HG03039 (cell line): ENCODE results near the gene ERC2.

Experiments used
- ATAC-seq: cut with Tn5 transposase; IDR thresholded peaks from one replicate; pipeline ENCODE4 v1.9.1; 2021; ENCODE audit warnings: mild to moderate bottlenecking, moderate library complexity; ENCODE audit not compliant: unreplicated experiment

Gene ERC2

GRCh38 chr3:55636300-55637195, 831.7 kb downstream of the ERC2 start:
- no peak for ATAC-seq

DNA sequence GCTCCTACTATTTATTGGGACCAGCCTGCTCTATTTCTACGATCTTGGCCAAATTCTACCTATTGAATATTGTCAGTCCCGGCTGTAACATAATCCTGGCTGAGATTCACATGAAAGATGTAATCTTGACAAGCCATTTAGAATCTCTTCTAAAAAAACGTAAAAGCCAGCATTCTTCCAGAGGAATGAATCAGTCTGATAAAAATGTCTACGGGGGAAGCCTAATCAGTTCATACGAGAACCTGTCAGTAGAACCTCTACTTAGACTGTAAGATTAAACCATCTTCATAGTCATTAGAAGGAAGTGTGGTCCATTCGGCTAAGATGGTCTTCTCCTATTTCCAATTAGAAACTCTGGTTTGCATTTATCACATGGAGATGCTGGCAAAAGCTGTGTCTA, 833.9 kb downstream of the ERC2 start:
- no peak for ATAC-seq

DNA sequence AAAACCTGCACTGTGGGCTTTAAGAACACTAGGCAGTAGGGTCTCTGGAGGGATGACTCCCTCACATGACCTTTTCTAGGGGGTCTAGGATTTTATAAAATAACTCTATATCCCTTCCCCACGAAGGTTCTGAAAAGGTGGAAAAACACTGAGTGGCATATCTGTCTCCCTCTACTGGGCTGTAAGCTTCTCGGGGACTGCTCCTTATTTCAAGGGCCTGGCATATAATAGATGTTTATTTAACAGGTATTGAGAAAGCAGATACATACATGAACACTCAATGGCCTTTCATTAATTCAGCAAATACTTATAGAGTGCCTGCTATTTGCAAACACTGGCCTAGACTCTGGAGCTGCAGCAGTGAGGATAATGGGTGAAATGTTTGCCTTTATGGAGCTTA, 834.9 kb downstream of the ERC2 start:
- no peak for ATAC-seq

GRCh38 chr3:55631766-55632331, 836.4 kb downstream of the ERC2 start:
- ATAC-seq = no peak

DNA sequence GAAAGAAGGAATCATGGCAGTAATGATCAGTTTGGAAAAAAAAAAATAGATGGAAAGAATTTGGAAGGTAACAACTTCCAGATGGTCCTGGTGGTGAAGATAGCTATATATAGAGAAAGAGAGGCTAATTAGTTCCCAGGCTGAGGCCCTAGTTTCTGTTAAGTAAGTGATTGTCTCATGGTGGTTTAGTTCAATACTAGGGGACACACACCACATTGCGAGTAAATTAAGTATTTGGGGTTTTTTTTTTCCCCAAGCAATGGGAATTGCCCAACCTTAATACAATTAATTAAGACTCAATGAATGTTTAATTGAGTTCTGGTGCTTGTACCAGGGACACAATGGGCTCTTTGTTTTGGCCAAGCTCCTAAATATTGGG, 837.4 kb downstream of the ERC2 start:
- ATAC-seq = no peak

DNA sequence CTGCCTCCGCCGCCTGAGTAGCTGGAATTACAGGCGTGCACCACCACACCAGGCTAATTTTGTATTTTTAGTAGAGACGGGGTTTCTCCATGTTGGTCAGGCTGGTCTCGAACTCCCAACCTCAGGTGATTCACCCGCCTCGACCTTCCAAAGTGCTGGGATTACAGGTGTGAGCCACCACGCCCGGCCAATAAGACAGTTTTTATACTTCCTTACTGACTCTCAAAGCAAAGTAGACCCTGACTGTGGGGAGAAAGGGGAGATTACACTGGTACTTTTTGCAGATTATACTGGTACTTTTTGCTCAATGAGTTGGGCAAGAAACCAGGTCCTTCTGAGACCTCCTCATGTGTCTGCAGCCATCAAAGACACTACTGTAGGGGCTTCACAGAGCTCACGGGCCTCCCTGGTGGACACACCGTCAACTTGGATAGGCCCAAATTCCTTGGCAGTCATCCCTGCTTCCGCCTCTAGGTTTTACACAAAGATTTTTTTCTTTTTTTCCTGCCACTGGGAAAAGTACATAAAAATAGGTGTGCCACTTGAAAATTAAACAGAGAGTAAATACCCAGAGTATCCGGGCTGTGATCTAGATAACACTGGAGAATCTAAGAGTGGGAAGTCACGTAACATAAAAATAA, 837.9 kb downstream of the ERC2 start:
- ATAC-seq = no peak

- no peak for ATAC-seq
Measured at GRCh38 chr3:55629432-55629831, 838.8 kb downstream of the ERC2 start.

GRCh38 chr3:55626279-55626665, 842.0 kb downstream of the ERC2 start:
- no peak for ATAC-seq

DNA sequence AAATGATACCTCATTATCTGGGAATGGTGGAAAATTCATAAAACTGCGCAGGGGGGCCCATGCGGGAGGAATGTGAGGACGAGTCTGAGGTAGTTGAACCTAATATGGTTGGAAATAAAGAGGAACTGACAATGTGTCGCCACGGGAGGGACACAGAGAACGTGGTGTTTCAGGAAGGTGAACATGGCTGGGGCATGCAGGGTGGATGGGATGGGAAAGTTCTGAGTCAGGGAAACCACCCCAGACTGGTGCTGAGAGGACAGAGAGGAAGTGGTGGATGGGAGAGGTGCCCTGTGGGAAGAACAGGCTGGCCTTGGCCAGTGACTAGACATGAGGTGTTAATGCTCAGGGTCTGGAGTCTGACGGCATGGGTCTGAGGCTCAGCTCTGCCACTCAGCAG, 844.0 kb downstream of the ERC2 start:
- ATAC-seq = no peak

DNA sequence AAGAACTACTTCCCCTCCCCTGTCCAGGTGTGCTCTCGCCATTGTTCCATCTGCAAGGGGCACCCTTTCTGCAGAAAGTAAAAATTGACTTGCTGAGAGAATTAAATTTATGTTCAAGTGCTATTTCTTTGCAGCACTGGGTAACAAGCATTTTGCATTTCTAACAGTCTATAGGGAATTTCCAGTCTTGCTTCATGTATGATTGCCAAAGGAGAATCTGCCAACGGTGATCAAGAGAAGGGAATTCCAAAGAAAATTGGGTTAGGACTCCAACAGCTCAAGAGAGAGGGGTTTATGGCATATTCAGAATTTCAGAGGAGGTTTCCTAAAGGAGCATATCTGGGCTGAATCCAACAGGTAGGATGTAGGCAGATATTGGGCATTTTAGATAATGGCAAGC, 844.5 kb downstream of the ERC2 start:
- ATAC-seq = no peak

DNA sequence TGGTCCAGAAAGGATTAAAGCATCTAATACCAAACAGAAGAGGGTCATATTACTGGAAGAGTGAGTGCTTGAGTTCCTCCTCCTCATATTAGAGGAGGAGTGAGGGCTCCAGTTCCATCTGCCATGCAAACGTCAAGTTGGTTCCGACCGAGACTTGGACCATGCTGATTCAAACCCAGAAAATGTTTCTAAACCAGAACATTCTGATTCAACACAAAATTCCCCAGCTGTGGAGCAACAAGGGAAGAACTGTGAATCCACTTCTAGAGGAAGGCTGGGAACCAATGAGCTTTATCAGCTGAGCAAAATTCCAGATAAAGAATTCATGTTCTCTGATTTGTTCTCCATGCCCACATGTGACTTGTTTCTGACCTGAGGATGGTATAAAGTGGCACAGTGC, 845.5 kb downstream of the ERC2 start:
- ATAC-seq = no peak

- ATAC-seq = no peak
Measured at GRCh38 chr3:55622116-55622515, 846.2 kb downstream of the ERC2 start.

DNA sequence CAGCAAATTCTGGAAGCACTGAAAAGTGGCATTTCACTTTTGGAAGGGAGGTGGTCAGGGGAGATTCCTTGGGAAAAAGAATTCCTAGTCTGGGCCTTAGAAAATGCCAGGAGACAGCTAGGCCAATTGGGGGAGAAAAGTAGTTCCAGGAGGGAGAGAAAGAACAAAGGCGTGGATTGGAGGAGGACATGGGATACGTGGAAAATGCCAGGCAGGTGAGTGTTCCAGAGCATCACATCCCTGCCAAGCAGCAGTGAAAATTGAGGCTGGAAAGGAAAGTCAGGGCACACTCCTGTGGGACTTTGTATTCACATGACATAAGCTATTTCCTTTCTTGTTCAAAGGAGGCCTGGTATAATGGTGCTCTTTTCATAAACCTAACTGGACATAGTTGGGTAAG, 846.6 kb downstream of the ERC2 start:
- no peak for ATAC-seq

DNA sequence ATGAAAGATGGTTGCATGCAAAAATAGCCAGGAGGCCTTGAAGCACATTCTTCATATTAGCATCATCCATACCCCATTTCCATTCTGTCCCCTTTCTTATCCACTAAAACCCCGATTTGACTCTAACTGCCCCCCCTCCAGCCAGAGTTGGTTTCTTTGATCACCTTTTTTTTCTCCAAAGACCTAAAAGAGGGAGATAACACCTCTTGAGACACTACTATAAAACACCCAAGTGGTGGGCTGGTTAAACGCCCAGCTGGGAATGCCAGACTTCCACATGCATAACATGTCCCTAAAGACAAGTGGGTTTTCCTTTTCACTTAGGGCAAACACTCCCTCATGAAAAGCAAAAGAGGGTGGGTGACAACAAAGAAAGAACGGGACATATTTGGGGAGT, 847.2 kb downstream of the ERC2 start:
- ATAC-seq = no peak

DNA sequence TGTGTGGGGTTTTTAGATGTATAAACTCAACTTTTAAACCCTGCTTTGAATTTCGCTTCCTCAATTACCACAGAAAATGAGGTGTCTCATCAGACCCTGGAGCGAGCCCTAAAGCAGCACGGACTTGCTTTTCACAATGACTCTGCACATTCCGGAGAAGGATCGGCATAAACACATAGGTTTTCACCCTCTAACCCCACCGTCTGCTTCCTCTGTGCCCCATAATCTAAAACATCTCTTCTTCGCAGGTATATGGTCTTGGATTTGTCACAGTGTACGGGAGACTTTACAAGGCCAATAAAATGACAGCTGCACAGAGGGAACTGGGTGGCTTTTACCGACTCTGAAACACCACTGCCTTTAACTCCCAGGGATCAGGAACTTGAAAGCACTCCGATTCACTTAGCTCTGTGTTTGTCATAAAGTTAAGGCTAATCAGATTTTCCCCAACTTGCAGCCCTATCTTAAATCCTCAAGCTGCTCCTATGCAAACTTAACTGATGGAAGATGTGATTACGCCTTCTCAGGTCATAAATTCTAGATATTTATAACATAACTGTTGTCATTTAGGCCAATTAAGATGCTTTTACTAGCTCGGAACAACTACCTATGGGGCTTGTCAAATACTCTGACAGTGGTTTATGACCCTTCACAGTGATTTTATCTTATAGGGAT, 847.8 kb downstream of the ERC2 start:
- ATAC-seq = no peak

- ATAC-seq = no peak
Measured at GRCh38 chr3:55619046-55619808, 849.0 kb downstream of the ERC2 start.

DNA sequence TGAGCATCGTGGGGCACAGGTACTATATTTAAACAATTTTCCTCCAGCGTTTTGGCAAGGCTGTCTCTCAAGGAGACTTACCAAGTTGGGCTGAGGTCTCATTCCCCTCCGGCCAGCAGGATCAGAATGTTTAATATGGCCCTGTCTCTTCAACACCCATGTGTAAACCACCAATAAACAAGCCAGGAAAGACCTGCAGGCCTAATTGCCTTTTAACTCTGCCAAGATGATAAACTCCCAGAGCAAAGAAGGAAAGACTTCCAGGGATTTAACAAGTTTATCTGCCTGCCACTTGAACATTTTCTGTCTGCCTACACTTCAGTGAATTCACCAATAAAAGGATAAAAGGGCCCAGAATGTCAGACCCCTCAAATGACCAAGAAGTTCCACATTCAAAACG, 850.9 kb downstream of the ERC2 start:
- ATAC-seq = no peak

GRCh38 chr3:55616803-55617202, 851.5 kb downstream of the ERC2 start:
- no peak for ATAC-seq

- ATAC-seq = no peak
Measured at GRCh38 chr3:55615694-55616295, 852.5 kb downstream of the ERC2 start.

DNA sequence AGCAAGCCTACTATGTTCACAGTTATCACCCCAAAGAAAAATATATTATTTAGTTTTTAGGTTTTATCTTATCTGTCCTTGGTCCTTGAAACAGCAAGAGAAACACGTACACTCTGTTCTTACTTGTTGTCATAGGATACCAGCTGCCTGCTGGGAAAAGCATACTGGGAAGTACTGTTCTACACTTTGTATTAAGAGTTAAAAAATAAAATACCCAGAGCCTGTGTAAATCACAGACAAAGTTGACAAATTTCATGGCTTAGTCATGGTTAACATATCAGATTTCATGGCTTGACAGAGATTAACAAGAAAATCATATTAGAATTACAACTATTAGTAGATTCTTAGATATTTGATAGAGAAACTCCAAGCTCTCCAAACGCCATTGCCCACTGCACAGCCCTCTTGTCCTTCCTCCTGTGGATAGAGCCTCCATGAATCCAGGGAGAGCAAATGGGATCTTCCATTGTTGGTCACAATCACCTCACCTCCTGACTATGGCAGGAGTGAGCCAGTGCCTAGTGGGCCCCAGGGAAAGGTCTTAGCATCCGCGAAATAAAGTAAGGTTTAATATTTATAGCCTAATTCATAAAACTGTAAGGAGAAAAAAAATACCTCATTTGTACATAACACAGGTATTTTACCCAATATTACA, 853.1 kb downstream of the ERC2 start:
- ATAC-seq = no peak
